GM12872 (cell line): ENCODE results near the gene GRIP1.

ENCODE experiments used
- CTCF ChIP-seq: IDR thresholded peaks from 3 replicates; pipeline ENCODE4 v1.5.1; 2011; ENCODE audit warnings: low read depth, mild to moderate bottlenecking, low read length, moderate library complexity; ENCODE audit not compliant: insufficient read depth

GRIP1 gene

GRCh38 chr12:66502911-66503310 lies 176.0 kb downstream of the GRIP1 start:
- TF ChIP-seq CTCF = no peak

DNA sequence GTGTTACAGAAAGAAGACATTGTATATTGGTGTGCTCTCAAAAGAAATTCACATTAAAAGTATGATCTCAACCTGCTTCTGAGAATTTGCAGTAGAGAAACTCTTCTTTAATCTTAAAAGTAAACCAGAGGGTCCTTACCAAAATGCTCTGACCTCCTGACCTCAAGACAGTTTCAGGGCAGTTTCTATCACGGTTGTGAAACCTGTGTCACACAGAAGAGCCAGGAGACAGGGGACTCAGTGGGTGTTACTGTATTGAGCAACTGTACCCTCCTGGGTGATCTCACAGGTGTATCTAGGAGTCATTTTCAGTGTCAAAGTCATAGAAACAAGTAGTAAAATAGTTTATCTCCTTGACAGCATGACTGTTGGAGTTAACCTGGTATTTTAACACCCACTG lies 178.0 kb downstream of the GRIP1 start:
- TF ChIP-seq CTCF = no peak

DNA sequence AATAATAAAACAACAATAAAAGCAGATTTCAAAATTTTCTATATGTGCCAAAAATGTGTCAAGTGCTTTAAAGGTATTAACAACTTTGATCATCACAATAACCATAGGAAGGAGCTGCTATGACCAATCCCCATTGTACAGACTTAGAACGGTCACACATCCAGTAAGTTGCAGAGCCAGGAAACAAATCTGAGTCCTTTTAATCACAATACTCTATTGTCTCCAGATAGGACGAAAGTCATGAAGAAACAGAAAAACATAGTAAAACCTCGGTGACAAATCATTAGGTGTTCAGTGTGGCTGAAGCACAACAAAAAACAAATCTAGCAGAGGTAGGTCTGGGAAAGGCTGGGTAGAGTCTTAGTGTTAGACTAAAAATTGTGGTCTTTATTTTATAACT lies 178.8 kb downstream of the GRIP1 start:
- no peak for TF ChIP-seq CTCF

GRCh38 chr12:66499000-66499399 lies 179.9 kb downstream of the GRIP1 start:
- TF ChIP-seq CTCF = no peak

- no peak for TF ChIP-seq CTCF
These were observed 181.6 kb downstream of the GRIP1 start for GRCh38 chr12:66497008-66497897.

DNA sequence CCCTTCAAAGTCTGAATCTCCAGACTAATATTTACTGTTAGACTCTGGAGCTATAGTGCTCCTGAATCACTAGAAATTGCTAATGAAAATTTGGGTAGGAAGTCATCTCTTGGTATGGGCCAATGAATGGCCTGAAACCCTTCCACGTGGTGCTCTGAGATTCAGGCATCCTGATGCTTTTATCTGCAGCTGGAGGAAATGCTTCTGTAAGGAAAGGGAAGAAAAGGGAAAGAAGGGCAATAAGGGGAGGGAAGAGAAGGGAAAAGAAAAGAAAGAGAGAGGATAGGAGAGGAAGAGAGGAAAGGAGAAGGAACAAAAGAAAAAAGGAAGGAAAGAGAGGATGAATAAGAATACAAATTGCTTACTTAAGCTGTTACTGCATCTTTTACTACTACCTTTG lies 182.3 kb downstream of the GRIP1 start:
- no peak for TF ChIP-seq CTCF

DNA sequence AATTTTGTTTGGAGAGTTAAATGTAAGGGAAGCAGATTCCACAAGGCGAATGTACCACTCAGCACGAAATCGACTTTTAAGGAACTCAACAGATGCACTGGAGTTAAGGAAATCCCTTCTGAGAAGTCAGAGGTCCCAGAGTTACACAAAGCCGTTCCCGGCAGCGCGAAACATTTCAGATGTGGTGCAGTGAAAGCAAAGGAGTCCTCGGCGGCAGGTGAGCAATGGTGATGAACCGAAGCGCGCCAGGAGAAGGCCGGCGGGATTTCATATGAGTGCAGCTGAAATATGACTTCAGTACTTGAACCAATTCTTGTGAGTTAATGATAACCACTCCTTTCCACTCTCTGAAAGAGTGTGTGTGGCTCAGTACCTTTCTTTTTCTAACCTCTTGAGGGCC lies 183.2 kb downstream of the GRIP1 start:
- no peak for TF ChIP-seq CTCF
